ENCODE results near the gene TBXAS1.

DNA sequence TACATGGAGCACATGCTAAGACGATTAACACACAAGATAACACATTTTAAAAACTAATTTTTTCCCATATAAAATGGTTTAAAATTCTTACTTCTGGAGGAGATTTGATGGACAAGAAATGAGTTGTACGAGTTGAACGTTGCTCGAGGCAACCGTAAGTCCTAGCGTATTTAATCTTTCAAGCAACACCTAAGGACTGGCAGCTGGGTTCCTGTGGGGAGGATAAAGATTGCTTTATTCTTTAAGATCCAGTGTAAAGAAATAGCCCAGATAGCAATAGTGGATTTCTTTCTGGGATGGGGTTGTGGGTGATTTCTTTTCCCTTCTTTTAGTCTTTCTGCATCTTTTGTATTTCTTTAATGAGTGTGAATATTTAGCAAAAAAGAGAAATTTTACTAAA is 9.8 kb downstream of the TBXAS1 start:
- TF ChIP-seq, protein P1, sequence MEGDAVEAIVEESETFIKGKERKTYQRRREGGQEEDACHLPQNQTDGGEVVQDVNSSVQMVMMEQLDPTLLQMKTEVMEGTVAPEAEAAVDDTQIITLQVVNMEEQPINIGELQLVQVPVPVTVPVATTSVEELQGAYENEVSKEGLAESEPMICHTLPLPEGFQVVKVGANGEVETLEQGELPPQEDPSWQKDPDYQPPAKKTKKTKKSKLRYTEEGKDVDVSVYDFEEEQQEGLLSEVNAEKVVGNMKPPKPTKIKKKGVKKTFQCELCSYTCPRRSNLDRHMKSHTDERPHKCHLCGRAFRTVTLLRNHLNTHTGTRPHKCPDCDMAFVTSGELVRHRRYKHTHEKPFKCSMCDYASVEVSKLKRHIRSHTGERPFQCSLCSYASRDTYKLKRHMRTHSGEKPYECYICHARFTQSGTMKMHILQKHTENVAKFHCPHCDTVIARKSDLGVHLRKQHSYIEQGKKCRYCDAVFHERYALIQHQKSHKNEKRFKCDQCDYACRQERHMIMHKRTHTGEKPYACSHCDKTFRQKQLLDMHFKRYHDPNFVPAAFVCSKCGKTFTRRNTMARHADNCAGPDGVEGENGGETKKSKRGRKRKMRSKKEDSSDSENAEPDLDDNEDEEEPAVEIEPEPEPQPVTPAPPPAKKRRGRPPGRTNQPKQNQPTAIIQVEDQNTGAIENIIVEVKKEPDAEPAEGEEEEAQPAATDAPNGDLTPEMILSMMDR (IDR thresholded peaks at IDR 0.05) = no peak
- no peak for TF ChIP-seq EP300 (IDR thresholded peaks at IDR 0.05)
